Prostate gland (tissue), 2 donors: ENCODE measurements around the gene ZC3H18.

Source experiments
- POLR2A ChIP-seq: fragments of 450-650 bp; IDR thresholded peaks from one replicate; pipeline ENCODE4 v1.6.1; 2016; ENCODE audit warnings: antibody characterized with exemption, mild to moderate bottlenecking
- TF ChIP-seq, protein P1 (sequence below), 4 experiments: fragments of 200-600 bp in 2 of 4; fragments of 450-650 bp in 2 of 4; sonication (generic) in 2 of 4; IDR thresholded peaks; 1 replicate in 3 of 4; 2 replicates in 1 of 4; pipeline ENCODE4 v1.5.1; 2016 to 2019; ENCODE audit warnings: antibody characterized with exemption in 4 of 4, mild to moderate bottlenecking in 2 of 4, moderate library complexity in 2 of 4

DNA sequence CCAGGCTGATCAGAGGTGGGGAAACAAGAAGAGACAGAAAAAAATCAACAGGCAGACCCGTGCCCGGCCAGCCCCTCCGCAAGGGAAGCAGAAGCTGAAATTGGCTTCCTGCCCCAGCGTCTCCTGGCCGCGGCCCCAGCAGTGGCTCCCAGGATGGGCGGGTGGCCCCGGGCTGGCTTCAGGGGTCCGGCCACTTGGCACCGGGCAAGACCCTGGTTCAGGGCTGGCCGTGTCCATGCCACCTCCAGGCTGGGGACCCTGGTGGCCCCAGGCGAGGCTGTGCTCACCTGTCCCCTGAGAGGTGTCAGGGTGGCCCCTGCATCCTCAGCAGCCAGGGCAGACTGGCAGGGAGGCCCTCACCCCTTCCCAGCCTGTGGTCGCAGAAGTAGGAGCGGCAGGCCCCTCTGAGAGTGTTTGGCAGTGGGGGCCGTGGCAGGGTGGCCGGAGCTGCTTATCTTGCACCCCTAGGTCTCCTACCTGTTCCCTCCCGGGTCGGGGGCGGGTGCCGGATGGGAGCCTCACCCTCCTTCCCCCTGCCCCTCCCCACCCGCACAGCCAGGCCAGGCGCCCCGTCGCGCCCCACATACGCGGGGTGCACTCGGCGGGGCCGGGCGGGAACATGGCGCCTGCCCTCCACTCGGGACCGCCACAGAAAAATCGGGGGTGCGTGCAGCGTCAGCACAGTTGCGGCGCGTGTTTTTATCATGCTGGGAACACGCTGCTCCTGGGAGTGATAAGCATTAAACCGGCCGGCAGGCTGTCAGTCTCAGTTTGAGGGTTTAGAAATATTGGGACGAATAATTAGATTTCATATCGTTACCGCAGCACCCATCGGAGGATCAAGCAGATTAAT is 46.7 kb upstream of the ZC3H18 start:
- no peak for TF ChIP-seq POLR2A
- TF ChIP-seq, protein P1, sequence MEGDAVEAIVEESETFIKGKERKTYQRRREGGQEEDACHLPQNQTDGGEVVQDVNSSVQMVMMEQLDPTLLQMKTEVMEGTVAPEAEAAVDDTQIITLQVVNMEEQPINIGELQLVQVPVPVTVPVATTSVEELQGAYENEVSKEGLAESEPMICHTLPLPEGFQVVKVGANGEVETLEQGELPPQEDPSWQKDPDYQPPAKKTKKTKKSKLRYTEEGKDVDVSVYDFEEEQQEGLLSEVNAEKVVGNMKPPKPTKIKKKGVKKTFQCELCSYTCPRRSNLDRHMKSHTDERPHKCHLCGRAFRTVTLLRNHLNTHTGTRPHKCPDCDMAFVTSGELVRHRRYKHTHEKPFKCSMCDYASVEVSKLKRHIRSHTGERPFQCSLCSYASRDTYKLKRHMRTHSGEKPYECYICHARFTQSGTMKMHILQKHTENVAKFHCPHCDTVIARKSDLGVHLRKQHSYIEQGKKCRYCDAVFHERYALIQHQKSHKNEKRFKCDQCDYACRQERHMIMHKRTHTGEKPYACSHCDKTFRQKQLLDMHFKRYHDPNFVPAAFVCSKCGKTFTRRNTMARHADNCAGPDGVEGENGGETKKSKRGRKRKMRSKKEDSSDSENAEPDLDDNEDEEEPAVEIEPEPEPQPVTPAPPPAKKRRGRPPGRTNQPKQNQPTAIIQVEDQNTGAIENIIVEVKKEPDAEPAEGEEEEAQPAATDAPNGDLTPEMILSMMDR (IDR thresholded peaks at IDR 0.05): no peak
